Stimulated activated CD4-positive, alpha-beta T cell treated with anti-CD3 and anti-CD28 coated beads, Interleukin-12 subunit alpha, Interleukin-12 subunit beta, amount 100 ng/mL, for 4 hours (primary cell): ENCODE data around the gene PLXND1.
"Not testable (repeated sequence)": the region's sequence is repeated elsewhere in the genome, so short reads cannot be mapped to it uniquely, and the experiment has no call there.

Experiments used
- DNase-seq: peaks from one replicate; pipeline ENCODE4 v3.0.0-alpha.2; 2020

PLXND1 gene

DNA sequence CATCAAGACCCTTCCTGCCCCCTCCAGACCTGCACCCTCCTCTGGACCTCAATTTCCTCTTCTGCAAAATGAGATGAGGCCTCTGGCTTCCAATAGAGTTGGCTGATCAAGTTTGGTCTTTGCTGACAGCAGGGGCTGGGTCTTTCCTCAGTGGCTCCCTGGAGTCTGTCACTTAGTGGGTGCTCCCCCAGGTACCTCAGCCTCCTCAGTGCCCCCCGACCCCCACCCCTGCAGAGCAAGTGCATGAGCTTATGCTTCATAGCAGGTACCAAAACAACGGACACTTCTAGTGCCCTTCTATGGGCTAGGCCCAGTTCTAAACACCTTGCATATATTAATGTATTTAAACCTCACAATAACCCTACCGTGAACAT, 6.9 kb upstream of the PLXND1 start:
- DNase-seq: no peak

DNA sequence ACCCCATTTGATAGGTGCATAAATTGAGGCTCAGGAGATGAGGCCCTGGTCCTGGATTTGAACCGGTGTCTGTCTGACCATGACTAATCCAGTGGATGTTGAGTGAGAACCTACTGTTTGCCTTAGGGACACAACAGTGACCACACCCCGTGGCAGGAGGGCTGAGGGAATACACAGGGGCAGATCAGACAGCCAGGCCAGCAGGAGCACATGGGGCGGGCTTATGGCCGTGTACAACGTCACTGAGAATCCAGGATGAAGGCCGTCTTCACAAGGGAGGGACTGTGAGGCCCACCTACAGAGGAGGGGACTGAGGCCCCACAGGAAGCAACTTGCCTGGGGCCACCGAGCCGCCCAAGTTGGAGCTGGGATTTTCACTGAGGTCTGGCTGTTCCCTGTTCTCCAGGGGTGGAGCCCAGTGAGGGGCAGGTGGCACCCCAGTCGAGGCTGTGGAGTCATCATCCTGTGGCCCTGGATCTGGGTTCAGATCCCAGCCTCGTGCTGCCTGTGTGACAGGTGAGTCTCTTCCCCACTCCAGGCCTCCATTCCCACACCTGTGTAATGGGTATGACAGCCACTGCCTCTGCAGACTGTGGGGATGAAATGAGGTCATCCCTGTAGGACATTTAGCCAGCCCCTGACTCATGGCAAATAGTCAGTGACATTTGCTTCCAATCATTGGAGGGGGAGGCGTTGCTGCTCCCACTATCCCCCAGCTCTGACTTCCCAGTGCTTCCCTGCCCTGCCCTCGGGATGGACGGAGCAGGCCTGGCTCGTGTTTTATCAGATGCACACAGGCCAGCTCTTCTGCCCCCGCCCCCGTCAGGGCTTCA, 6.3 kb upstream of the PLXND1 start:
- DNase-seq: no peak

DNA sequence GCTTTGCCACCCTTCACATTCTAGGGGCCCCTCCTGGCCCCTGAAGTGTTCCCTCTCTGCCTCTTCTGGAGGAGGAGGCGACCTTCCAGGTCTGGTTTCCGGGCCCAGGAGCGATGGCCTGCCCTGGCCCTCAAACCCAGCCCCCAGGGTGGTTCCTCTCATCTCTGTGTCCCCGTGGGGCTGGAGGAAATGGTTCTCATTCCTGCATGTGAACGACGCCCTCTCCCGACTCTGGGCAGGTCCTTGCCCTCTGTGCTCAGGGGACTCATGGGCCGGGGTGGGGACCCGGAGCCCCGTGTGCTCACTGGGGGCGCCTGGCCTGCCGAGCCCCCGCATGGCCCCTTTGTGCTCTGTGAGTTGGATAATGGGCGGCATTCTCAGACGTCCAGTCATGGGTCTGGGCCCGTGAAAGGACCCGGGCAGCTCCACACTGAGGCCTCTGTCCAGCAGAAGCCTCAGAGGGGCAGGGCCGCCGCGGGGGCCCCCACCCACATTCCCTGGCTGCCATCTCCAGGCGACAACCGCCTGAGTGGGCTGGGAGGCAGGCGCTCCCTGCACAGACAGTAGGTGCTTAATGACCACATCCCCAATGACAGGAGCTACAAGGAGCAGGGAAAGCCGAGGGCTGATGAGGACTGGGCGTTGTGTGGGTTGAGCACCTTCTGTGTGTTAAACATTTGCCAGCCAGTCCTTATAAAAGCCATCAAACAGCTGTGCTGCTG, 5.5 kb upstream of the PLXND1 start:
- no peak for DNase-seq

- DNase-seq: no peak
Observed at GRCh38 chr3:129611446-129611800, 4.9 kb upstream of the PLXND1 start.

DNA sequence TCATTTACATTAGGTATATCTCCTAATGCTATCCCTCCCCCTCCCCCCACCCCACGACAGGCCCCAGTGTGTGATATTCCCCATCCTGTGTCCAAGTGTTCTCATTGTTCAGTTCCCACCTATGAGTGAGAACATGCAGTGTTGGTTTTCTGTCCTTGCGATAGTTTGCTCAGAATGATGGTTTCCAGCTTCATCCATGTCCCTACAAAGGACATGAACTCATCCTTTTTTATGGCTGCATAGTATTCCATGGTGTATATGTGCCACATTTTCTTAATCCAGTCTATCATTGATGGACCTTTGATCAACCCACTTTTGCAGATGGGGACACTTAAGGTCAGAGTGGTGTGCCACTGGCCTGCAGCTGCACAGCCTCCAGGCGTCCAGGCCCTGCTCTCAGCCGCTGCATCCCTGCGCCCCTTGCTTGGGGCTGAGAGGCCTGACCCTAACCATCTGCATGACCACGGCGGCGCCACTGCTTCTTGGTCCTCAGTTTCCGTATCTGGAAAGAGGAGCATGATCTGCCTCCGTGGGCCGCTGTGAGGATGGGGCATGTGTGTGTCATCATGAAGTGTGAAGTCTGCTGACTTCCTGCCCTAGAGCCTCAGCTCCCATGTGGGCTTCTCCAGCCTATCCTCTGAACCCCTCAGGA, 4.4 kb upstream of the PLXND1 start:
- DNase-seq: not testable (repeated sequence)

DNA sequence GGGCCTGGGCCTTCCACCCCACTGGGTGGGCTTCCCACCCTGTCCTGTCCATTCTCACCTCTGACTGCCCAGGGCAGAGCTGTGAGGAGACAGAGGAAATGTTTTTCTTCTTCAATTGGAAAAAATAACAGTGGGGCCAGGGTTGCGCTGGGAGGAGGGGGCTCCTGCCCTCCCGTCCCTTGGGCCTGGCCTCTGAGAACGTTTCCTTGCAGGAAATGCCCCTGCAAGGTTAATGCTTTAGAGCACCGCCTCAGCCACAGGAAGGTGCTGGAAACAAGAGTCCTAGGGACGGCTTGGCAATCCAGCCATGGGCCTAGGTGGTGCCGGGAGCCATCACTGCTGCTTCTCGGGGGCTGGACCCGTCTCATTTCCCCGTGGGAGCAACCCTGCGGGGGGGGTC, 3.8 kb upstream of the PLXND1 start:
- no peak for DNase-seq

DNA sequence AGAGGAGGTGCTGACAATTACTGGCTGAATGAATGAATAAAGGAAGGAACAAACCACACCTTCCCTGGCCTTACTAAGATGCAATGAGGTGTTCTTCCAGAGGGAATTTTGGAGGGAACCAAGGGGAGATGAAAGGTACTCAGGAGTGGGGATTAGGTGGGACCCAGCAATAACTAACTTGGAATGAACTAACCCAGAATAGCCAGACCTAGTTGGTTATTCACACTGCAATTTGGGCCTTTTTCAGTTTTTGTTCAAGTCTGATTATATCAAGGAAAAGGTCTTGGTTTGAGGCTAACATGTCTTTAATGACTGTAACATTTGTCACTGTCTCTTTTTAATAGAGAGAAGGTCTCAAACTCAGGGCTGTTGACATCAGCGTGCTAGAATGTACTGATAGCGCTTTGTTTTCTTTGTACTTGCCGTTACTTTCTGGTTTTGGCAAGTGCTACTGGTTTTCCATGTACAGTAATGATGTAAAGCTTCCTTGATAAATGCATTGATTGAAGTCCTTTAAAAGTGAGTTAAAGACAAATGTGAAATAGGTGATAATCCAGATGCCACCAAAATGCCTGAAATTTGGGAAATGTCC, 3.2 kb upstream of the PLXND1 start:
- no peak for DNase-seq

DNA sequence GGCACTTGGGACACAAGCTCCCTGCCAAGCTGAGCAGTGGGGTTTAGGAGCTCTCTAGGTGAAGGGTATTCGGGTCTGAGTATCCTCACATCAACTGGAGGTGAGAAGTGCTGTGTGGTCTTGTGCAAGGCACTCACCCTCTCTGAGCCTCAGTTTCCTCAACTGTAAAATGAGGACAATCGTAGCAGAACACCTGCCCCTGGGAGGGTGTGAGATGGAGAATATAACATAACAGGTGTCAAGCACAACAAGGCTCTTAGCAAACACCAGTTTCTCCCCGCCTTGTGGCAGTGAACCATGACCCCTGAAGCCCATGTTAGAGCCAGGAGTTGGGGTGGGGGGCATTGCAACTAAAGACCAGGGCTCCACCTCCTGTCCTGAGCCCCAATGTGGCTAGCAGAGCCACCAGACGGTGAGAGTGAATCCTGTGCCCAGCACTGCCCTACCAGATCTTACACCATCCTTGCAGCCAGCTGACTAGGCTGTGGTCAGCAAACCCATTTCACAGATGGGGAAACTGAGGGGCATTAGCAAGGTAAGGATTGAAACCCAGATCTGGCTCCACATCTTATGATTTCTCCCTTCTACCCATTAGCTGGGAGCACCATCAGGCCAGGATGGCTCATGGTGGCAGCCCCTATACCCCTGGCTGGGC, 2.6 kb upstream of the PLXND1 start:
- DNase-seq: no peak

DNA sequence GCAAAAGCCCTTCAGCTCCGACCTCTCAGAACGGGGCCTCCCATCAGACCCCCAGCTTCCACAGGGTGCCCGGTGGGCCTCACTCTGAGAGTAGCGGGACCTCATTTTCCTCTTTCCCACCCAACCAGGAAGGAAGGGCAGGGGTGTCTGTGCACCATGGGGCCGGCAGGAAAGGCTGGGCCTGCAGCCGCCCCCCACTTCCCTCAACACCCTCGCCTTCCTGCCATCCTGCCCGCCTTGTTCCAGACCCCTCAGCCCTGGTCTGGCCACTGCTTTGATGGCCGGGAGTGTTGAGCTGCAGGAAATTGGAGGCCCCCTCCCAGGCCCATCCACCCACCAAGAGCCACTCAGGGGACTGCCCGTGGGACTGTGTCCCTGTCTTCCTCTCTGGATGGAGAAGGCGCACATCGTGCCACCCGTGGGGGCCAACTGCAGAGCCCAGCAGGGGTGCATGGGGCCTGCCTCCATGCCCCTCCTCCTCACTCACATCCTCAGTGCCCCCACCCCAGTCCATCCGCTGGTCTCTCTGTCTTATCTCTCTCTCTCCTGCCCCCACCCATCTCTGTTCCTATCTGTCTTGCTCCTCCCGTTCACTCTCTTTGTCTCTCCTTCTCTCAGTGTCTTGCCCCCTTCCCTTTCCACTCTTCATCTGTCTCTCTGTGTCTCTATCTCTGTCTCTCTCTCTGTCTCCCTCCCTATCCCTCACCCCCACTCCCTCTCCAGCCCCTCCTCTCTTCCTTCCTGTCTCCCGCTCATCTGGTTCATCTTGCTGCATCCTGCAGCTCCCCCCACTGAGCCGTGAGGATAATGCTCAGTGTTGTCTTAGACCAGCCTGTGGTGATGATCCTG, 1.8 kb upstream of the PLXND1 start:
- no peak for DNase-seq

GRCh38 chr3:129607391-129608068, 1.1 kb upstream of the PLXND1 start:
- no peak for DNase-seq

DNA sequence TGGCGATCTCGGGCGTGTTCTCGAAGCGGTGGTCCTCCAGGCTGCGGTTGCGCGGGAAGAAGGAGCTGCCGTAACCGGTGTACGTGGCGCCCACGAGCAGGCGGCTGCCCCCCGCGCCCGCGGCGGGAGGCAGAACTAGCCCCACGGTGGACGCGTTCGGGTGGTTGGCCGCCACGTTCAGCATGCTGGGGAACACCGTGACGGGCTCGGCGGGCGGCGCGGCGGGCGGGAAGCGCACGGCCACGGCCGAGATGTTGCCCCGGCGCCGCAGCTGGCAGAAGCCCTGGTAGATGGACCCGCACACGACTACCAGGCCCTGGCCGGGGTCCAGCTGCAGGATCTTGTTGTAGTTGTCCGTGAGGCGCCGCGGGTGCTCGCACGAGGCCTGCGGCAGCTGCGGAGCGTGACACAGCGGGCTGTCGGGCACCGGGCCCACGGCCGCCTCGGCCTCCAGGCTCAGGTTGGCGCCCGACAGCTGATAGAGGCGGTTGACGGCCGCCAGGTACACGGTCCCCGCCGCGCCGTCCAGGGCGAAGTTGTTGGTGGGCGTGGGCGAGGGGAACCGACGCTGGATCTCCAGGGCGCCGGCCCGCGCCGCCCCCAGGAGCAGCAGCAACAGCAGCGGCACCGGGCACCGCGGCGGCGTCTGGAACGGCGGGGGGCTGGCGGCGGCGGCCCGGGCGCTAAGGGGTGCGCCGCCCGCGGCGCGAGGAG, 397 bp downstream of the PLXND1 start:
- peak; percentile 11 for DNase-seq

- peak; percentile 28 for DNase-seq
Observed at GRCh38 chr3:129605203-129605921, 1.1 kb downstream of the PLXND1 start.

- DNase-seq: no peak
Observed at GRCh38 chr3:129604767-129605166, 1.7 kb downstream of the PLXND1 start.

DNA sequence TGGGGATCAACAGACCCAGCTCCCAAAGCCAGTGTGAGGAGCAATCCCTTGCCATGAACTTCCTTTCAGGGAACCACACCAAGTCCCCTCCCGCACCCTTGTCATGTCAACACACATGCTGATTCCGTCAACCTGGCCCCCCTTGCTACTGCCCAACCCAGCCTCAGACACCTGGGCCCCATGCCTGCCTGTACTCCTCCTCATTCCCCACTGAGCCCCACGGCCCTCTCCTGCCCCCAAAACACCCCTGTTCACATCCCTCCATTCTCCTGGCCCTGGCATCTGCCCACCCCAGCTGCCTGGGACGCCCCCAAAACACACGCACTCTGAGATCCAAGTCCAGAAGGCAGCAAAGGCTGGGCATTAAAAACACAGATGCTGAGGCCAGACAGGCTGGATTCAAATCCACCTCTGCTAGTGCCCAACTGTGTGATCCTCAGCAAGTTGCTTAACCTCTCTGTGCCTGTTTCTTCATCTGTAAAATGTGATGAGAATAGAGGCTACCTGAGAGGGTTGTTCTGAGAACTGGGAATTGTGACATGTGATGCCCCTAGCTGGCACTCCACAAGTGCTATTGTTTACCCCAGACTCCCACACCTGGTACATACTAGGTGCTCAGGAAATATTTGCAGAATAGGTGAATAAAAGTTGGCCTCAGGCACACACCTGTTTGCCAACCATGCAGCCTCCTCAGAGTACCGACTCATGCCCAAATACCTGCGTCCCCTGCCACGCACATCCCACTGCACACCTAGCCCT, 2.3 kb downstream of the PLXND1 start:
- no peak for DNase-seq

- no peak for DNase-seq
Observed at GRCh38 chr3:129603561-129603942, 2.9 kb downstream of the PLXND1 start.

- DNase-seq: no peak
Observed at GRCh38 chr3:129602730-129603560, 3.5 kb downstream of the PLXND1 start.

- DNase-seq: no peak
Observed at GRCh38 chr3:129602309-129602708, 4.2 kb downstream of the PLXND1 start.

GRCh38 chr3:129601713-129602112, 4.8 kb downstream of the PLXND1 start:
- no peak for DNase-seq
